GM19452 (cell line): ENCODE results near the gene MAS1L.

Source experiments
- ATAC-seq: cut with Tn5 transposase; IDR thresholded peaks from one replicate; pipeline ENCODE4 v1.9.1; 2021; ENCODE audit not compliant: unreplicated experiment

MAS1L gene

GRCh38 chr6:29510746-29511300 lies 23.1 kb upstream of the MAS1L start:
- ATAC-seq, result no peak

GRCh38 chr6:29510202-29510601 lies 22.4 kb upstream of the MAS1L start:
- no peak for ATAC-seq

GRCh38 chr6:29509711-29510110 lies 22.0 kb upstream of the MAS1L start:
- no peak for ATAC-seq

- ATAC-seq, result peak; percentile 75
Measured at GRCh38 chr6:29509239-29509638, 21.5 kb upstream of the MAS1L start.

GRCh38 chr6:29507319-29507718 lies 19.6 kb upstream of the MAS1L start:
- ATAC-seq, result no peak

GRCh38 chr6:29506446-29507067 lies 18.8 kb upstream of the MAS1L start:
- ATAC-seq, result no peak

- no peak for ATAC-seq
Measured at GRCh38 chr6:29505808-29506207, 18.1 kb upstream of the MAS1L start.

GRCh38 chr6:29504961-29505360 lies 17.2 kb upstream of the MAS1L start:
- no peak for ATAC-seq

- no peak for ATAC-seq
Measured at GRCh38 chr6:29502597-29502996, 14.8 kb upstream of the MAS1L start.

- ATAC-seq, result no peak
Measured at GRCh38 chr6:29502181-29502580, 14.4 kb upstream of the MAS1L start.

GRCh38 chr6:29501106-29501505 lies 13.3 kb upstream of the MAS1L start:
- no peak for ATAC-seq

GRCh38 chr6:29500594-29500993 lies 12.8 kb upstream of the MAS1L start:
- no peak for ATAC-seq

GRCh38 chr6:29499704-29500103 lies 11.9 kb upstream of the MAS1L start:
- no peak for ATAC-seq

GRCh38 chr6:29496961-29497360 lies 9.2 kb upstream of the MAS1L start:
- ATAC-seq, result no peak

GRCh38 chr6:29495571-29495970 lies 7.8 kb upstream of the MAS1L start:
- no peak for ATAC-seq

GRCh38 chr6:29494131-29494530 lies 6.4 kb upstream of the MAS1L start:
- no peak for ATAC-seq

GRCh38 chr6:29493261-29493660 lies 5.5 kb upstream of the MAS1L start:
- ATAC-seq, result no peak

GRCh38 chr6:29491574-29491973 lies 3.8 kb upstream of the MAS1L start:
- ATAC-seq, result no peak

- ATAC-seq, result no peak
Measured at GRCh38 chr6:29490552-29490951, 2.8 kb upstream of the MAS1L start.

GRCh38 chr6:29490055-29490454 lies 2.3 kb upstream of the MAS1L start:
- ATAC-seq, result no peak

GRCh38 chr6:29489286-29489685 lies 1.5 kb upstream of the MAS1L start:
- ATAC-seq, result no peak

- no peak for ATAC-seq
Measured at GRCh38 chr6:29488874-29489273, 1.1 kb upstream of the MAS1L start.

GRCh38 chr6:29487131-29487530 lies 625 bp downstream of the MAS1L start:
- ATAC-seq, result no peak
